MCF 10A (cell line): ENCODE results near the gene SCAF8. TPM values are rescaled to one million over a fixed set of nuclear protein-coding genes. Genes with fewer than 3 reads are reported as not detected.
"Not testable (repeated sequence)": the region's sequence is repeated elsewhere in the genome, so short reads cannot be mapped to it uniquely, and the experiment has no call there.

Source experiments
- BruUV-seq: library from RNA; stranded (reverse); fragments of 400-500 nt; replicated peaks from 2 replicates; lab custom pipeline; 2021; lab: Mats Ljungman, UMichigan
- CTCF ChIA-PET: fragments of 300-600 bp; sonication (Branson Sonifier 250); formaldehyde crosslinking; extraction: SDS; loops from one replicate; lab custom pipeline; 2021; ENCODE audit warnings: antibody characterized with exemption, inconsistent platforms; lab: Yijun Ruan, JAX
- POLR2A ChIA-PET: fragments of 300-600, 350-650 bp; sonication (Branson Sonifier 250); formaldehyde crosslinking; extraction: SDS; loops from one replicate; lab custom pipeline; 2020; ENCODE audit warnings: antibody characterized with exemption, inconsistent platforms; lab: Yijun Ruan, JAX
- DNase-seq: peaks from one replicate; pipeline ENCODE4 v3.0.0-alpha.2; 2018; ENCODE audit not compliant: unreplicated experiment
- H3K27ac Mint-ChIP-seq: one replicate; pipeline ENCODE4 v1.8.0; 2022; ENCODE audit warnings: mild to moderate bottlenecking, low read depth, mixed read lengths; ENCODE audit not compliant: unreplicated experiment
- H3K27me3 Mint-ChIP-seq: one replicate; pipeline ENCODE4 v1.8.0; 2022; ENCODE audit warnings: mixed read lengths; ENCODE audit not compliant: insufficient read depth, unreplicated experiment
- H3K36me3 Mint-ChIP-seq: one replicate; pipeline ENCODE4 v1.8.0; 2022; ENCODE audit warnings: mild to moderate bottlenecking, moderate library complexity, mixed read lengths; ENCODE audit not compliant: insufficient read depth, unreplicated experiment
- H3K4me1 Mint-ChIP-seq: one replicate; pipeline ENCODE4 v1.8.0; 2022; ENCODE audit warnings: mixed read lengths; ENCODE audit not compliant: insufficient read depth, unreplicated experiment
- H3K4me3 Mint-ChIP-seq: one replicate; pipeline ENCODE4 v1.8.0; 2022; ENCODE audit warnings: mild to moderate bottlenecking, moderate library complexity, mixed read lengths; ENCODE audit not compliant: unreplicated experiment
- H3K9me3 Mint-ChIP-seq: one replicate; pipeline ENCODE4 v1.8.0; 2022; ENCODE audit warnings: mixed read lengths; ENCODE audit not compliant: unreplicated experiment
- CTCF ChIP-seq: fragments of 200-600 bp; IDR thresholded peaks from one replicate; pipeline ENCODE4 v1.8.0; 2022; ENCODE audit warnings: antibody characterized with exemption, mild to moderate bottlenecking; ENCODE audit not compliant: unreplicated experiment
- intact Hi-C: fragments of 100-400 bp; cut with micrococcal nuclease; formaldehyde crosslinking; loops from 2 replicates; pipeline ENCODE4 v1.14.1; 2022
- total RNA-seq: library from RNA; stranded (reverse); gene quantifications from 2 replicates; pipeline ENCODE4 v1.2.3, GENCODE V29; 2022

The SCAF8 gene
- total RNA-seq, 1 experiment from 2014 or later = 49.2 TPM

GRCh38 chr6:154766288-154766687 is 33.1 kb downstream of the SCAF8 start:
- peaks cover 3% of the 10 kb centered on the region for H3K36me3 Mint-ChIP-seq
- ChIA-PET CTCF (no interaction called here), POLR2A (interaction anchor here (0.8 to 1.1 kb wide), 2 partner anchors 12 to 21 kb away, joined by 3 read pairs; no protein-coding TSS in a partner anchor)
- intact Hi-C loops = no loop called here
- BruUV-seq = no TSS peak
- H3K9me3 Mint-ChIP-seq = no peaks in the 10 kb centered on the region
- TF ChIP-seq CTCF = no peak
- DNase-seq = no peak
- H3K27ac Mint-ChIP-seq = no peak overlapping the region
- no peak overlapping the region for H3K4me3 Mint-ChIP-seq
- no peaks in the 10 kb centered on the region for H3K27me3 Mint-ChIP-seq
- peaks cover 43% of the 10 kb centered on the region for H3K4me1 Mint-ChIP-seq

- POLR2A ChIA-PET = interaction anchor here (0.6 to 2.7 kb wide), 4 partner anchors 10 to 72 kb away, joined by 3 to 8 read pairs (median 4); no protein-coding TSS in a partner anchor
- DNase-seq = peak; percentile 17
- TF ChIP-seq CTCF = no peak
- no TSS peak for BruUV-seq
- no peaks in the 10 kb centered on the region for H3K9me3 Mint-ChIP-seq
- H3K27me3 Mint-ChIP-seq = no peaks in the 10 kb centered on the region
- intact Hi-C loops = no loop called here
- peaks cover 11% of the 10 kb centered on the region for H3K36me3 Mint-ChIP-seq
- CTCF ChIA-PET = interaction anchor here (0.6 kb wide), 2 partner anchors 16 to 263 kb away, joined by 3 to 4 read pairs; no protein-coding TSS in a partner anchor
- H3K4me3 Mint-ChIP-seq = no peak overlapping the region
- peaks cover 50% of the 10 kb centered on the region for H3K4me1 Mint-ChIP-seq
- peak overlapping the region; percentile 23 for H3K27ac Mint-ChIP-seq
Observed at GRCh38 chr6:154767003-154767723, 33.9 kb downstream of the SCAF8 start.

- Mint-ChIP-seq H3K4me1 (peaks cover 45% of the 10 kb centered on the region), H3K36me3 (peaks cover 11% of the 10 kb centered on the region), H3K9me3 (no peaks in the 10 kb centered on the region), H3K4me3 (no peak overlapping the region), H3K27ac (no peak overlapping the region), H3K27me3 (no peaks in the 10 kb centered on the region)
- intact Hi-C loops = no loop called here
- CTCF ChIA-PET = interaction anchor here (0.6 kb wide), 1 partner anchor 11 kb away, joined by 5 read pairs; no protein-coding TSS in a partner anchor
- no TSS peak for BruUV-seq
- DNase-seq = no peak
- POLR2A ChIA-PET = interaction anchor here (2.7 kb wide), 1 partner anchor 14 kb away, joined by 8 read pairs; no protein-coding TSS in a partner anchor
- TF ChIP-seq CTCF = no peak
Observed at GRCh38 chr6:154768280-154768679, 35.1 kb downstream of the SCAF8 start.

- no peak for TF ChIP-seq CTCF
- Mint-ChIP-seq H3K27me3 (no peaks in the 10 kb centered on the region), H3K27ac (no peak overlapping the region), H3K4me3 (no peak overlapping the region), H3K36me3 (peaks cover 24% of the 10 kb centered on the region), H3K4me1 (peaks cover 14% of the 10 kb centered on the region), H3K9me3 (no peaks in the 10 kb centered on the region)
- intact Hi-C loops = no loop called here
- CTCF ChIA-PET = no interaction called here
- DNase-seq = no peak
- BruUV-seq = no TSS peak
- POLR2A ChIA-PET = interaction anchor here (1.2 to 1.5 kb wide), 4 partner anchors 16 to 28 kb away, joined by 3 to 4 read pairs (median 4); no protein-coding TSS in a partner anchor
Observed at GRCh38 chr6:154773610-154774089, 40.4 kb downstream of the SCAF8 start.

GRCh38 chr6:154779157-154779556 is 45.9 kb downstream of the SCAF8 start:
- DNase-seq, intact Hi-C loops, CTCF ChIA-PET, H3K4me1 Mint-ChIP-seq, H3K4me3 Mint-ChIP-seq, H3K27me3 Mint-ChIP-seq, BruUV-seq, H3K9me3 Mint-ChIP-seq, H3K27ac Mint-ChIP-seq: not testable (repeated sequence)
- peaks cover 29% of the 10 kb centered on the region for H3K36me3 Mint-ChIP-seq
- POLR2A ChIA-PET = interaction anchor here (0.9 kb wide), 1 partner anchor 13 kb away, joined by 3 read pairs; no protein-coding TSS in a partner anchor
